H9 (cell line): Measurements from ENCODE around the gene FSTL4. TPM values are rescaled to one million over a fixed set of nuclear protein-coding genes. Genes with fewer than 3 reads are reported as not detected.

Experiments used
- DNase-seq: peaks from one replicate; pipeline ENCODE4 v3.0.0-alpha.2; 2017
- H2AFZ ChIP-seq: one replicate; pipeline ENCODE4 v1.6.1; 2013; ENCODE audit warnings: mild to moderate bottlenecking, low read length, control low read depth, moderate library complexity
- H2AK5ac ChIP-seq: 2 replicates; pipeline ENCODE4 v1.6.1; 2013; ENCODE audit warnings: low read length, control low read depth, mixed read lengths; ENCODE audit not compliant: insufficient read length
- H2BK120ac ChIP-seq: one replicate; pipeline ENCODE4 v1.6.1; 2013; ENCODE audit warnings: low read depth, mild to moderate bottlenecking, low read length, control low read depth, inconsistent platforms; ENCODE audit not compliant: poor library complexity, severe bottlenecking
- H2BK12ac ChIP-seq: 2 replicates; pipeline ENCODE4 v1.6.1; 2013; ENCODE audit warnings: low read length, control low read depth, mixed read lengths, low read depth; ENCODE audit not compliant: insufficient read length
- H2BK15ac ChIP-seq: 2 replicates; pipeline ENCODE4 v1.6.1; 2013; ENCODE audit warnings: low read depth, low read length, control low read depth
- H2BK20ac ChIP-seq: one replicate; pipeline ENCODE4 v1.6.1; 2013; ENCODE audit warnings: low read depth, mild to moderate bottlenecking, low read length, control low read depth, inconsistent platforms; ENCODE audit not compliant: poor library complexity, severe bottlenecking
- H2BK5ac ChIP-seq: 2 replicates; pipeline ENCODE4 v1.6.1; 2013; ENCODE audit warnings: low read length, control low read depth, mixed read lengths; ENCODE audit not compliant: insufficient read length
- H3K14ac ChIP-seq: 2 replicates; pipeline ENCODE4 v1.6.1; 2013; ENCODE audit warnings: low read length, control low read depth; ENCODE audit not compliant: insufficient read depth
- H3K18ac ChIP-seq: 2 replicates; pipeline ENCODE4 v1.6.1; 2013; ENCODE audit warnings: low read depth, mild to moderate bottlenecking, mixed read lengths, low read length, control low read depth; ENCODE audit not compliant: insufficient read length
- H3K23ac ChIP-seq: 2 replicates; pipeline ENCODE4 v1.6.1; 2013; ENCODE audit warnings: low read length, control low read depth, mixed read lengths, low read depth; ENCODE audit not compliant: insufficient read length
- H3K23me2 ChIP-seq: 2 replicates; pipeline ENCODE4 v1.6.1; 2013; ENCODE audit warnings: low read depth, mild to moderate bottlenecking, mixed read lengths, low read length, control low read depth; ENCODE audit not compliant: insufficient read length, poor library complexity, severe bottlenecking
- H3K27ac ChIP-seq: 2 replicates; pipeline ENCODE4 v1.5.1; 2013; ENCODE audit warnings: low read length, control low read depth, mixed read lengths, low read depth; ENCODE audit not compliant: insufficient read length
- H3K27me3 ChIP-seq: 2 replicates; pipeline ENCODE4 v1.6.1; 2013; ENCODE audit warnings: low read length, control low read depth, inconsistent platforms; ENCODE audit not compliant: insufficient read depth
- H3K4ac ChIP-seq: 2 replicates; pipeline ENCODE4 v1.6.1; 2013; ENCODE audit warnings: low read depth, mild to moderate bottlenecking, control low read depth, inconsistent platforms, low read length, moderate library complexity
- H3K4me1 ChIP-seq: 2 replicates; pipeline ENCODE4 v1.6.1; 2013; ENCODE audit warnings: low read length, control low read depth, inconsistent platforms; ENCODE audit not compliant: insufficient read depth
- H3K4me2 ChIP-seq: 2 replicates; pipeline ENCODE4 v1.6.1; 2013; ENCODE audit warnings: low read length, control low read depth, mixed read lengths; ENCODE audit not compliant: insufficient read length, insufficient read depth
- H3K56ac ChIP-seq: 2 replicates; pipeline ENCODE4 v1.6.1; 2013; ENCODE audit warnings: low read depth, mild to moderate bottlenecking, mixed read lengths, low read length, control low read depth; ENCODE audit not compliant: insufficient read length
- H3K79me1 ChIP-seq: 2 replicates; pipeline ENCODE4 v1.6.1; 2013; ENCODE audit warnings: low read depth, mild to moderate bottlenecking, moderate library complexity, low read length, control low read depth, inconsistent platforms; ENCODE audit not compliant: insufficient read depth, poor library complexity, severe bottlenecking
- H3K79me2 ChIP-seq: 2 replicates; pipeline ENCODE4 v1.6.1; 2013; ENCODE audit warnings: low read length, control low read depth, inconsistent platforms; ENCODE audit not compliant: insufficient read depth
- H3K9ac ChIP-seq: 2 replicates; pipeline ENCODE4 v1.6.1; 2013; ENCODE audit warnings: low read length, control low read depth, mixed read lengths; ENCODE audit not compliant: insufficient read length; ENCODE audit errors: extremely low read depth
- H3K9me3 ChIP-seq: one replicate; pipeline ENCODE4 v1.6.1; 2013; ENCODE audit warnings: low read depth, low read length, inconsistent platforms; ENCODE audit not compliant: control insufficient read depth
- H3T11ph ChIP-seq: one replicate; pipeline ENCODE4 v1.6.1; 2013; ENCODE audit warnings: mild to moderate bottlenecking, low read length, control low read depth, inconsistent platforms
- H4K20me1 ChIP-seq: one replicate; pipeline ENCODE4 v1.6.1; 2013; ENCODE audit not compliant: control insufficient read depth, insufficient read length, insufficient read depth
- H4K5ac ChIP-seq: 2 replicates; pipeline ENCODE4 v1.6.1; 2013; ENCODE audit warnings: low read depth, mild to moderate bottlenecking, mixed read lengths, low read length, control low read depth; ENCODE audit not compliant: insufficient read length
- H4K8ac ChIP-seq: replicated peaks from 2 replicates; pipeline ENCODE4 v1.6.1; 2013; ENCODE audit warnings: low read length, control low read depth, mixed read lengths, low read depth; ENCODE audit not compliant: insufficient read length
- H4K91ac ChIP-seq: 2 replicates; pipeline ENCODE4 v1.6.1; 2013; ENCODE audit warnings: low read depth, mild to moderate bottlenecking, moderate library complexity, mixed read lengths, low read length, control low read depth; ENCODE audit not compliant: insufficient read length
- H3K27ac Mint-ChIP-seq, 3 experiments: 2 replicates in 2 of 3; 3 replicates in 1 of 3; pipeline ENCODE4 v1.8.0; 2020 to 2021; ENCODE audit warnings: mixed read lengths in 3 of 3, mild to moderate bottlenecking in 1 of 3, moderate library complexity in 1 of 3
- H3K27me3 Mint-ChIP-seq: 2 replicates; pipeline ENCODE4 v1.8.0; 2021; ENCODE audit warnings: low read depth, mild to moderate bottlenecking, moderate library complexity, mixed read lengths
- H3K36me3 Mint-ChIP-seq, 3 experiments: 2 replicates in 2 of 3; 3 replicates in 1 of 3; pipeline ENCODE4 v1.8.0; 2020 to 2021; ENCODE audit warnings: low read depth in 3 of 3, mixed read lengths in 3 of 3; ENCODE audit not compliant: insufficient read depth in 1 of 3
- H3K4me1 Mint-ChIP-seq, 2 experiments: 2 replicates each; pipeline ENCODE4 v1.8.0; 2020; ENCODE audit warnings: mixed read lengths in 2 of 2
- H3K4me3 Mint-ChIP-seq, 2 experiments: 2 replicates in 1 of 2; 3 replicates in 1 of 2; pipeline ENCODE4 v1.8.0; 2020 to 2021; ENCODE audit warnings: mild to moderate bottlenecking in 2 of 2, mixed read lengths in 2 of 2, moderate library complexity in 1 of 2
- H3K9me3 Mint-ChIP-seq, 2 experiments: 2 replicates in 1 of 2; 3 replicates in 1 of 2; pipeline ENCODE4 v1.8.0; 2020; ENCODE audit warnings: mild to moderate bottlenecking in 2 of 2, mixed read lengths in 2 of 2, moderate library complexity in 1 of 2
- CTCF ChIP-seq: fragments of 200-600 bp; sonication (generic); conservative IDR thresholded peaks from 3 replicates; pipeline ENCODE4 v1.8.0; 2021; ENCODE audit warnings: antibody characterized with exemption, mild to moderate bottlenecking
- WGBS: extraction: QIAGEN DNeasy Blood & Tissue Kit; methylation state at CpG from one replicate; pipeline ENCODE4 v1.1.7; 2013; ENCODE audit warnings: missing lambda C conversion rate, low lambda C conversion rate, mixed read lengths; ENCODE audit not compliant: insufficient read length; ENCODE audit errors: extremely low coverage; 5-methylcytosine and 5-hydroxymethylcytosine counted together
- total RNA-seq: library from RNA; stranded (reverse); gene quantifications from 2 replicates; pipeline ENCODE4 v1.2.1, GENCODE V29; 2021

Gene FSTL4
- total RNA-seq, 1 experiment from 2014 or later: 5.7 TPM

GRCh38 chr5:133200256-133200655 lies 412.1 kb downstream of the FSTL4 start:
- Mint-ChIP-seq H3K4me3 (no peak overlapping the region), H3K4me1 (peaks cover 9 to 12% of the 10 kb centered on the region in 2 experiments), H3K27me3 (peaks cover 1% of the 10 kb centered on the region; the same call in 1 of the 2 replicates), H3K9me3 (no peaks in the 10 kb centered on the region), H3K27ac (no peak overlapping the region), H3K36me3 (peaks cover 0 to 2% (median 0%) of the 10 kb centered on the region in 3 experiments; a peak in 2 of 7 replicates)
- no peaks in the 10 kb centered on the region for H3K23me2 ChIP-seq
- H2AFZ ChIP-seq: no peak overlapping the region
- H4K91ac ChIP-seq: no peak overlapping the region
- H2BK5ac ChIP-seq: no peak overlapping the region
- H3K27ac ChIP-seq: no peak overlapping the region
- H4K20me1 ChIP-seq: no peaks in the 10 kb centered on the region
- no peaks in the 10 kb centered on the region for H3K9me3 ChIP-seq
- H3K4ac ChIP-seq: no peak overlapping the region
- no peaks in the 10 kb centered on the region for H3K79me1 ChIP-seq
- no peak for TF ChIP-seq CTCF
- H3T11ph ChIP-seq: no peak overlapping the region
- peaks cover 2% of the 10 kb centered on the region; the same call in 1 of the 2 replicates for H3K4me1 ChIP-seq
- H3K14ac ChIP-seq: no peak overlapping the region
- DNase-seq: no peak
- H3K18ac ChIP-seq: no peak overlapping the region
- H4K8ac ChIP-seq: no peak overlapping the region
- no peak overlapping the region for H3K9ac ChIP-seq
- H3K4me2 ChIP-seq: no peak overlapping the region
- no peak overlapping the region for H2BK20ac ChIP-seq
- no peak overlapping the region for H3K56ac ChIP-seq
- no CpG with 5 or more reads among the region's 3 CpGs for WGBS
- H2AK5ac ChIP-seq: no peak overlapping the region
- H2BK12ac ChIP-seq: no peak overlapping the region
- H3K23ac ChIP-seq: no peak overlapping the region
- H2BK15ac ChIP-seq: no peak overlapping the region
- H3K27me3 ChIP-seq: no peaks in the 10 kb centered on the region
- H4K5ac ChIP-seq: no peak overlapping the region
- no peaks in the 10 kb centered on the region for H3K79me2 ChIP-seq
- no peak overlapping the region for H2BK120ac ChIP-seq
